Measurements from ENCODE around the gene RRBP1.

The RRBP1 gene

GRCh38 chr20:17630806-17631195 is 51.2 kb downstream of the RRBP1 start:
- Histone ChIP-seq H3K4me3 (ENCODE audit: low read depth in 1 of 2, low read length in 2 of 2) (no peak overlapping the region), H3K4me1 (ENCODE audit: control insufficient read depth in 1 of 2, insufficient read depth in 2 of 2, low read length in 2 of 2) (peaks cover 8 to 26% of the 10 kb centered on the region in 2 donors), H3K9ac (ENCODE audit: low read depth in 1 of 2, low read length in 2 of 2) (no peak overlapping the region), H3K36me3 (ENCODE audit: control insufficient read depth in 1 of 2, insufficient read depth in 2 of 2, low read length in 2 of 2) (peaks cover 78 to 98% of the 10 kb centered on the region in 2 donors), H3K27me3 (ENCODE audit: control insufficient read depth in 1 of 2, insufficient read depth in 2 of 2, low read length in 2 of 2) (no peaks in the 10 kb centered on the region), H3K27ac (ENCODE audit: low read depth, low read length) (no peak overlapping the region), H3K9me3 (ENCODE audit: control insufficient read depth in 1 of 2, low read length in 2 of 2) (no peaks in the 10 kb centered on the region)

- H3K27me3 ChIP-seq (ENCODE audit: control insufficient read depth in 1 of 2, insufficient read depth in 2 of 2, low read length in 2 of 2): no peaks in the 10 kb centered on the region
- peaks cover 8 to 21% of the 10 kb centered on the region in 2 donors for H3K4me1 ChIP-seq (ENCODE audit: control insufficient read depth in 1 of 2, insufficient read depth in 2 of 2, low read length in 2 of 2)
- no peak overlapping the region for H3K27ac ChIP-seq (ENCODE audit: low read depth, low read length)
- no peak overlapping the region for H3K4me3 ChIP-seq (ENCODE audit: low read depth in 1 of 2, low read length in 2 of 2)
- no peak overlapping the region for H3K9ac ChIP-seq (ENCODE audit: low read depth in 1 of 2, low read length in 2 of 2)
- H3K36me3 ChIP-seq (ENCODE audit: control insufficient read depth in 1 of 2, insufficient read depth in 2 of 2, low read length in 2 of 2): peaks cover 81 to 98% of the 10 kb centered on the region in 2 donors
- H3K9me3 ChIP-seq (ENCODE audit: control insufficient read depth in 1 of 2, low read length in 2 of 2): no peaks in the 10 kb centered on the region
Measured at GRCh38 chr20:17630151-17630805, 51.8 kb downstream of the RRBP1 start.

- Histone ChIP-seq H3K4me3 (ENCODE audit: low read depth in 1 of 2, low read length in 2 of 2) (no peak overlapping the region), H3K27me3 (ENCODE audit: control insufficient read depth in 1 of 2, insufficient read depth in 2 of 2, low read length in 2 of 2) (no peaks in the 10 kb centered on the region), H3K4me1 (ENCODE audit: control insufficient read depth in 1 of 2, insufficient read depth in 2 of 2, low read length in 2 of 2) (peaks cover 8 to 15% of the 10 kb centered on the region in 2 donors), H3K9me3 (ENCODE audit: control insufficient read depth in 1 of 2, low read length in 2 of 2) (no peaks in the 10 kb centered on the region), H3K36me3 (ENCODE audit: control insufficient read depth in 1 of 2, insufficient read depth in 2 of 2, low read length in 2 of 2) (peaks cover 81 to 98% of the 10 kb centered on the region in 2 donors), H3K9ac (ENCODE audit: low read depth in 1 of 2, low read length in 2 of 2) (no peak overlapping the region), H3K27ac (ENCODE audit: low read depth, low read length) (no peak overlapping the region)
Measured at GRCh38 chr20:17629678-17630089, 52.4 kb downstream of the RRBP1 start.

GRCh38 chr20:17629025-17629424 is 53.0 kb downstream of the RRBP1 start:
- H3K27me3 ChIP-seq (ENCODE audit: control insufficient read depth in 1 of 2, insufficient read depth in 2 of 2, low read length in 2 of 2): no peaks in the 10 kb centered on the region
- no peak overlapping the region for H3K4me3 ChIP-seq (ENCODE audit: low read depth in 1 of 2, low read length in 2 of 2)
- no peaks in the 10 kb centered on the region for H3K9me3 ChIP-seq (ENCODE audit: control insufficient read depth in 1 of 2, low read length in 2 of 2)
- no peak overlapping the region for H3K9ac ChIP-seq (ENCODE audit: low read depth in 1 of 2, low read length in 2 of 2)
- H3K36me3 ChIP-seq (ENCODE audit: control insufficient read depth in 1 of 2, insufficient read depth in 2 of 2, low read length in 2 of 2): peaks cover 81 to 98% of the 10 kb centered on the region in 2 donors
- peaks cover 4 to 9% of the 10 kb centered on the region in 2 donors for H3K4me1 ChIP-seq (ENCODE audit: control insufficient read depth in 1 of 2, insufficient read depth in 2 of 2, low read length in 2 of 2)
- H3K27ac ChIP-seq (ENCODE audit: low read depth, low read length): no peak overlapping the region

GRCh38 chr20:17628101-17628841 is 53.8 kb downstream of the RRBP1 start:
- Histone ChIP-seq H3K4me3 (ENCODE audit: low read depth in 1 of 2, low read length in 2 of 2) (no peak overlapping the region), H3K36me3 (ENCODE audit: control insufficient read depth in 1 of 2, insufficient read depth in 2 of 2, low read length in 2 of 2) (peaks cover 78 to 96% of the 10 kb centered on the region in 2 donors), H3K27ac (ENCODE audit: low read depth, low read length) (no peak overlapping the region), H3K9me3 (ENCODE audit: control insufficient read depth in 1 of 2, low read length in 2 of 2) (no peaks in the 10 kb centered on the region), H3K4me1 (ENCODE audit: control insufficient read depth in 1 of 2, insufficient read depth in 2 of 2, low read length in 2 of 2) (peaks cover 3 to 7% of the 10 kb centered on the region in 2 donors), H3K27me3 (ENCODE audit: control insufficient read depth in 1 of 2, insufficient read depth in 2 of 2, low read length in 2 of 2) (no peaks in the 10 kb centered on the region), H3K9ac (ENCODE audit: low read depth in 1 of 2, low read length in 2 of 2) (no peak overlapping the region)

GRCh38 chr20:17627101-17627955 is 54.7 kb downstream of the RRBP1 start:
- H3K36me3 ChIP-seq (ENCODE audit: control insufficient read depth in 1 of 2, insufficient read depth in 2 of 2, low read length in 2 of 2): peaks cover 78 to 96% of the 10 kb centered on the region in 2 donors
- H3K27ac ChIP-seq (ENCODE audit: low read depth, low read length): no peak overlapping the region

GRCh38 chr20:17626217-17627007 is 55.6 kb downstream of the RRBP1 start:
- peaks cover 86 to 96% of the 10 kb centered on the region in 2 donors for H3K36me3 ChIP-seq (ENCODE audit: control insufficient read depth in 1 of 2, insufficient read depth in 2 of 2, low read length in 2 of 2)
- no peaks in the 10 kb centered on the region for H3K9me3 ChIP-seq (ENCODE audit: control insufficient read depth in 1 of 2, low read length in 2 of 2)
- H3K27me3 ChIP-seq (ENCODE audit: control insufficient read depth in 1 of 2, insufficient read depth in 2 of 2, low read length in 2 of 2): no peaks in the 10 kb centered on the region
- H3K4me1 ChIP-seq (ENCODE audit: control insufficient read depth in 1 of 2, insufficient read depth in 2 of 2, low read length in 2 of 2): peaks cover 0 to 4% of the 10 kb centered on the region in 2 donors
- H3K27ac ChIP-seq (ENCODE audit: low read depth, low read length): no peak overlapping the region
- no peak overlapping the region for H3K9ac ChIP-seq (ENCODE audit: low read depth in 1 of 2, low read length in 2 of 2)
- H3K4me3 ChIP-seq (ENCODE audit: low read depth in 1 of 2, low read length in 2 of 2): no peak overlapping the region

More at GRCh38 chr20:17627101-17627955, 54.7 kb downstream of the RRBP1 start:
- Histone ChIP-seq H3K27me3 (ENCODE audit: control insufficient read depth in 1 of 2, insufficient read depth in 2 of 2, low read length in 2 of 2) (no peaks in the 10 kb centered on the region), H3K4me1 (ENCODE audit: control insufficient read depth in 1 of 2, insufficient read depth in 2 of 2, low read length in 2 of 2) (peaks cover 3 to 7% of the 10 kb centered on the region in 2 donors), H3K4me3 (ENCODE audit: low read depth in 1 of 2, low read length in 2 of 2) (no peak overlapping the region), H3K9me3 (ENCODE audit: control insufficient read depth in 1 of 2, low read length in 2 of 2) (no peaks in the 10 kb centered on the region), H3K9ac (ENCODE audit: low read depth in 1 of 2, low read length in 2 of 2) (no peak overlapping the region)

DNA sequence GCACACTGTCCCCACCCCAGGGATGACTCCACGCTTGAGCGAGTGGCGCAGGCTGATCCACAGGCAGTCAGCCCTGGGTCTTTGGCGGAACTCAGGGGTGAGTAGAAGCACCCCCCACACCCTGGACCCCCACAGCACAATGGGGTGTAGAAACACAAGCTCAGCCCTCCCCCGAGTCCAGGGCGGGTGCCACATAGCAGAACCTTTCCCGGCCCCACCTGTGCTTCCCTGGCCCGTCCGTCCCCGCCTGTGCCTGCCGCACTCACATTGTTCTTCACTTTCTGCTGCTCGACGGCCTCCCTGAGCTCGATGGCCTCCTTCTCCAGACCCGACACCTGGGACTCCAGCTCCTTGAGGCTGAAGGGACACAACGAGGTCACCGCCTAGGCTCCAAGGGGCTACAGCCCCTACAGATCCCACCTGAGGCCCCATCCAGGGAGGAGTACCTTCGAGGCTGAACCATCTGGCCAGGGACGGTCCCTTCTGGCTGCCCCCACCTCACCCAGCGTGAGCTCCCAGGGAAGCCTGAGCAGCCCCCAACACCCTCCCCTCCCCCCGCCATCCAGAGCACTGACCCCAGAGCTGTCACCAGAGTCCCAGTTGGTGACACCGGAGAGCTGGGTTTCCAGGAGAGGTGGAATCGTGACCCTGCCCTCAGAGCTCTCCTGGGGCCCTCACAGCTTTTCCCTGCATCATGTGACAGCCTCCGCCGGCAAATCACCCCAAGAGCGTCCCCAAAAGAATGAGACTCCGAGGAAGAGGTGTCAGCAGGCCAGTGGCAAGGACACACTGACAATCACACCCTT is 56.6 kb downstream of the RRBP1 start:
- H3K36me3 ChIP-seq (ENCODE audit: control insufficient read depth in 1 of 2, insufficient read depth in 2 of 2, low read length in 2 of 2): peaks cover 86 to 96% of the 10 kb centered on the region in 2 donors
- H3K9ac ChIP-seq (ENCODE audit: low read depth in 1 of 2, low read length in 2 of 2): no peak overlapping the region
- no peak overlapping the region for H3K4me3 ChIP-seq (ENCODE audit: low read depth in 1 of 2, low read length in 2 of 2)
- no peaks in the 10 kb centered on the region for H3K27me3 ChIP-seq (ENCODE audit: control insufficient read depth in 1 of 2, insufficient read depth in 2 of 2, low read length in 2 of 2)
- peaks cover 0 to 4% of the 10 kb centered on the region in 2 donors for H3K4me1 ChIP-seq (ENCODE audit: control insufficient read depth in 1 of 2, insufficient read depth in 2 of 2, low read length in 2 of 2)
- H3K9me3 ChIP-seq (ENCODE audit: control insufficient read depth in 1 of 2, low read length in 2 of 2): no peaks in the 10 kb centered on the region
- H3K27ac ChIP-seq (ENCODE audit: low read depth, low read length): no peak overlapping the region
